Measurements from ENCODE around the gene FIGNL2.

Gene FIGNL2

GRCh38 chr12:51855586-51856428 is 7.3 kb upstream of the FIGNL2 start:
- no peak for TF ChIP-seq CTCF (IDR thresholded peaks at IDR 0.05; ENCODE audit: poor library complexity, severe bottlenecking)
- H3K4me3 ChIP-seq (ENCODE audit: severe bottlenecking), result no peak overlapping the region
- H3K27me3 ChIP-seq (ENCODE audit: insufficient read depth, poor library complexity, severe bottlenecking), result peaks cover 4% of the 10 kb centered on the region
- DNase-seq (ENCODE audit: low spot score) (no peak), ATAC-seq (ENCODE audit: low read depth) (peak; percentile 31; the same call in 1 of the 3 replicates)
- H3K36me3 ChIP-seq (ENCODE audit: low read depth), result no peaks in the 10 kb centered on the region
- H3K4me1 ChIP-seq (ENCODE audit: insufficient read depth, poor library complexity, severe bottlenecking), result no peaks in the 10 kb centered on the region
- H3K9me3 ChIP-seq (ENCODE audit: severe bottlenecking), result no peaks in the 10 kb centered on the region
- no peak overlapping the region for H3K27ac ChIP-seq (ENCODE audit: poor library complexity, severe bottlenecking)

- DNase-seq (ENCODE audit: low spot score), result no peak
- ATAC-seq (ENCODE audit: low read depth), result no peak
- no peaks in the 10 kb centered on the region for H3K4me1 ChIP-seq (ENCODE audit: insufficient read depth, poor library complexity, severe bottlenecking)
- H3K27ac ChIP-seq (ENCODE audit: poor library complexity, severe bottlenecking), result no peak overlapping the region
- no peak for TF ChIP-seq CTCF (IDR thresholded peaks at IDR 0.05; ENCODE audit: poor library complexity, severe bottlenecking)
- no peaks in the 10 kb centered on the region for H3K9me3 ChIP-seq (ENCODE audit: severe bottlenecking)
- H3K36me3 ChIP-seq (ENCODE audit: low read depth), result no peaks in the 10 kb centered on the region
- peaks cover 12% of the 10 kb centered on the region for H3K27me3 ChIP-seq (ENCODE audit: insufficient read depth, poor library complexity, severe bottlenecking)
- no peak overlapping the region for H3K4me3 ChIP-seq (ENCODE audit: severe bottlenecking)
Measured at GRCh38 chr12:51852404-51853137, 4.1 kb upstream of the FIGNL2 start.

DNA sequence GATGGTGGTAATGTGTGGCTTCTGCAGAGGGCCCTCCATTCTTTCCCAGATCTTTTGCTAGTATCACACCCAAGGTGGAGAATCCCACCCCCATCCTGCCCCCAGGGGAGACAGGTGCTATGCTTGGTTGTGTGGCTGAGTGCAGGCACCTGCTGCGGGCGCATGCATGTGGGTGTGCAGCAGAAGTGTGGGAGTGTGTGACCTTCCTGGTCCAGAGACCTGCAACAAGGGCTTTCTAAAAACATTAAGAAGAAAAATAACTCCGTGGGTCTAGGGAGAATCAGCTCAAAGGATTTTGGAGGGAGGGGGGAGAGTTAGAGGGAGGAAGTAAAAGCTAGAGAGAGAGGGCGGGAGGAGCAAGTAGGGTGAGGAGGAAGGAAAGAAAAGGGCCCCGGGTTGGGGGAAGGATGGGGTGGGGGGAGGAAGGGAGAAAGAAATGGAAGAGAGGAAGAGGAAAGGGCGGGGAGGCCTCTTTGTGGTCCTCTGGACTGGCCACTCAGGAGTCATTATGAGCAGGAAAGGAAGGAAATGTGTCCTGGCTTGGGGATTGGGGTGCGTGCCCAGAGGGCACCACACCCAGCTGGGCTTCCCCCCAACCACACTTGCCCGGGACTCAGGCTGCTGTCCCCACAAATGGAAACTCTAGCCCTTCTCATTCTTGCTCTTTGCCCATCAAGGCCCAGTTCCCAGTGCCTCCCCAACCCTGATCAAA is 3.1 kb upstream of the FIGNL2 start:
- no peak overlapping the region for H3K4me3 ChIP-seq (ENCODE audit: severe bottlenecking)
- peaks cover 20% of the 10 kb centered on the region for H3K27me3 ChIP-seq (ENCODE audit: insufficient read depth, poor library complexity, severe bottlenecking)
- no peaks in the 10 kb centered on the region for H3K4me1 ChIP-seq (ENCODE audit: insufficient read depth, poor library complexity, severe bottlenecking)
- no peaks in the 10 kb centered on the region for H3K36me3 ChIP-seq (ENCODE audit: low read depth)
- no peak for ATAC-seq (ENCODE audit: low read depth)
- H3K9me3 ChIP-seq (ENCODE audit: severe bottlenecking), result no peaks in the 10 kb centered on the region
- H3K27ac ChIP-seq (ENCODE audit: poor library complexity, severe bottlenecking), result no peak overlapping the region
- no peak for DNase-seq (ENCODE audit: low spot score)
- no peak for TF ChIP-seq CTCF (IDR thresholded peaks at IDR 0.05; ENCODE audit: poor library complexity, severe bottlenecking)

- no peaks in the 10 kb centered on the region for H3K36me3 ChIP-seq (ENCODE audit: low read depth)
- DNase-seq (ENCODE audit: low spot score) (no peak), ATAC-seq (ENCODE audit: low read depth) (no peak)
- no peak overlapping the region for H3K27ac ChIP-seq (ENCODE audit: poor library complexity, severe bottlenecking)
- no peaks in the 10 kb centered on the region for H3K4me1 ChIP-seq (ENCODE audit: insufficient read depth, poor library complexity, severe bottlenecking)
- H3K4me3 ChIP-seq (ENCODE audit: severe bottlenecking), result no peak overlapping the region
- peaks cover 24% of the 10 kb centered on the region for H3K27me3 ChIP-seq (ENCODE audit: insufficient read depth, poor library complexity, severe bottlenecking)
- no peaks in the 10 kb centered on the region for H3K9me3 ChIP-seq (ENCODE audit: severe bottlenecking)
- no peak for TF ChIP-seq CTCF (IDR thresholded peaks at IDR 0.05; ENCODE audit: poor library complexity, severe bottlenecking)
Measured at GRCh38 chr12:51850965-51851299, 2.4 kb upstream of the FIGNL2 start.

Measured in RWPE2 (cell line).